OCI-LY3 (cell line): ENCODE results near the gene PANX3.

Experiments
- H2AFZ ChIP-seq: fragments of 200-600, 300-600 bp; shearing (Covaris generic); 2 replicates; pipeline ENCODE4 v1.6.0; 2014; ENCODE audit warnings: antibody characterized with exemption, low read depth, low read length
- H3K27ac ChIP-seq: fragments of 200-600, 300-600 bp; sonication (generic); 2 replicates; pipeline ENCODE4 v1.5.1; 2014; ENCODE audit warnings: mild to moderate bottlenecking, low read length, moderate library complexity, mixed read lengths
- H3K27me3 ChIP-seq: fragments of 200-600, 300-600 bp; sonication (generic); 2 replicates; pipeline ENCODE4 v1.6.1; 2014; ENCODE audit warnings: low read depth, low read length, mixed read lengths
- H3K36me3 ChIP-seq: fragments of 200-600, 300-600 bp; sonication (generic); replicated peaks from 2 replicates; pipeline ENCODE3; 2014; ENCODE audit warnings: low read depth, low read length, mixed read lengths
- H3K4me1 ChIP-seq: fragments of 300-600, 200-600 bp; sonication (generic); 2 replicates; pipeline ENCODE4 v1.6.1; 2014; ENCODE audit warnings: low read length, mixed read lengths
- H3K4me2 ChIP-seq: fragments of 200-600, 300-600 bp; sonication (generic); 2 replicates; pipeline ENCODE4 v1.6.1; 2014; ENCODE audit warnings: low read length, mixed read lengths
- H3K4me3 ChIP-seq: fragments of 300-600, 200-600 bp; sonication (generic); 2 replicates; pipeline ENCODE4 v1.5.1; 2014; ENCODE audit warnings: antibody characterized with exemption, mild to moderate bottlenecking, low read length, moderate library complexity
- H3K79me2 ChIP-seq: fragments of 300-600, 200-600 bp; shearing (Covaris generic); 2 replicates; pipeline ENCODE4 v1.6.1; 2014; ENCODE audit warnings: mild to moderate bottlenecking, low read length, mixed read lengths
- H3K9ac ChIP-seq: fragments of 300-600, 200-600 bp; shearing (Covaris generic); 2 replicates; pipeline ENCODE4 v1.6.0; 2014; ENCODE audit warnings: mild to moderate bottlenecking, low read length, moderate library complexity
- H3K9me3 ChIP-seq: fragments of 200-600, 300-600 bp; shearing (Covaris generic); 2 replicates; pipeline ENCODE4 v1.6.1; 2014; ENCODE audit warnings: low read length, mixed read lengths; ENCODE audit not compliant: insufficient read depth
- H4K20me1 ChIP-seq: fragments of 200-600, 300-600 bp; sonication (generic); 2 replicates; pipeline ENCODE4 v1.6.1; 2016; ENCODE audit warnings: low read length, mixed read lengths; ENCODE audit not compliant: insufficient read depth
- EZH2phosphoT487 ChIP-seq: fragments of 200-600 bp; shearing (Covaris generic); IDR thresholded peaks from 2 replicates; pipeline ENCODE4 v1.6.1; 2018; ENCODE audit warnings: antibody characterized with exemption, mixed run types, low read depth
- TF ChIP-seq, protein P1 (sequence below): fragments of 200-600, 300-600 bp; sonication (generic); IDR thresholded peaks from 2 replicates; pipeline ENCODE4 v1.5.1; 2014; ENCODE audit warnings: antibody characterized with exemption, low read length, low read depth

PANX3 gene

GRCh38 chr11:124584681-124585372 lies 26.4 kb upstream of the PANX3 start:
- Histone ChIP-seq H3K27ac (no peak overlapping the region), H3K9me3 (no peaks in the 10 kb centered on the region), H3K9ac (no peak overlapping the region), H3K36me3 (no peaks in the 10 kb centered on the region), H2AFZ (no peak overlapping the region), H3K4me2 (no peak overlapping the region), H3K4me3 (no peak overlapping the region), H4K20me1 (no peaks in the 10 kb centered on the region), H3K79me2 (no peaks in the 10 kb centered on the region), H3K27me3 (no peaks in the 10 kb centered on the region), H3K4me1 (peaks cover 7% of the 10 kb centered on the region; the same call in 1 of the 2 replicates)
- TF ChIP-seq EZH2phosphoT487: no peak
- TF ChIP-seq, protein P1, sequence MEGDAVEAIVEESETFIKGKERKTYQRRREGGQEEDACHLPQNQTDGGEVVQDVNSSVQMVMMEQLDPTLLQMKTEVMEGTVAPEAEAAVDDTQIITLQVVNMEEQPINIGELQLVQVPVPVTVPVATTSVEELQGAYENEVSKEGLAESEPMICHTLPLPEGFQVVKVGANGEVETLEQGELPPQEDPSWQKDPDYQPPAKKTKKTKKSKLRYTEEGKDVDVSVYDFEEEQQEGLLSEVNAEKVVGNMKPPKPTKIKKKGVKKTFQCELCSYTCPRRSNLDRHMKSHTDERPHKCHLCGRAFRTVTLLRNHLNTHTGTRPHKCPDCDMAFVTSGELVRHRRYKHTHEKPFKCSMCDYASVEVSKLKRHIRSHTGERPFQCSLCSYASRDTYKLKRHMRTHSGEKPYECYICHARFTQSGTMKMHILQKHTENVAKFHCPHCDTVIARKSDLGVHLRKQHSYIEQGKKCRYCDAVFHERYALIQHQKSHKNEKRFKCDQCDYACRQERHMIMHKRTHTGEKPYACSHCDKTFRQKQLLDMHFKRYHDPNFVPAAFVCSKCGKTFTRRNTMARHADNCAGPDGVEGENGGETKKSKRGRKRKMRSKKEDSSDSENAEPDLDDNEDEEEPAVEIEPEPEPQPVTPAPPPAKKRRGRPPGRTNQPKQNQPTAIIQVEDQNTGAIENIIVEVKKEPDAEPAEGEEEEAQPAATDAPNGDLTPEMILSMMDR: no peak

- Histone ChIP-seq H4K20me1 (no peaks in the 10 kb centered on the region), H3K27ac (no peak overlapping the region), H3K27me3 (no peaks in the 10 kb centered on the region), H3K79me2 (no peaks in the 10 kb centered on the region), H3K4me2 (no peak overlapping the region), H2AFZ (no peak overlapping the region), H3K4me3 (no peak overlapping the region), H3K9me3 (no peaks in the 10 kb centered on the region), H3K9ac (no peak overlapping the region), H3K36me3 (no peaks in the 10 kb centered on the region), H3K4me1 (peaks cover 4% of the 10 kb centered on the region; the same call in 1 of the 2 replicates)
- TF ChIP-seq EZH2phosphoT487: no peak
- TF ChIP-seq, protein P1: peak; percentile 72
These were observed 24.9 kb upstream of the PANX3 start for GRCh38 chr11:124586238-124586860.

DNA sequence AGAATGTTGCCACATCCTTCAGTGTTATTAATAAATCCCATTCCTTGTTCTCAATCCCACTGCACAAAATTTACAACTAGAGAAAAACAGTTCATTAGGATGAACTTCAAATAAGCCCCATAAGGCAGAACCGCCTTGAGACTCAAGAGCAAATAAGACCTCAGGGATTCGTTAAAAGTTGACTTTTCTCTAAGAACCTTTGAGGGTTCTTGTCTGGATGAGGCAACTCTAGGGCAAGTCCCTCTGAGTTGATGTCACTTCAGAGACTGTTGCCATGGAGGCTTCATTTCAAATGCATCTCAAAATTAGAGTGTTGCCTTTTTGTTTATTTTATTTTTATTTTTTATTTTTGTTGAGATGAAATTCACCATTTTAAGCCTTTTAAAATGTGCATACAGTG lies 19.8 kb upstream of the PANX3 start:
- H2AFZ ChIP-seq: no peak overlapping the region
- H3K27ac ChIP-seq: no peak overlapping the region
- TF ChIP-seq, protein P1: no peak
- TF ChIP-seq EZH2phosphoT487: no peak
- H3K36me3 ChIP-seq: no peaks in the 10 kb centered on the region
- H3K9me3 ChIP-seq: no peaks in the 10 kb centered on the region
- H3K4me2 ChIP-seq: no peak overlapping the region
- H3K4me1 ChIP-seq: no peaks in the 10 kb centered on the region
- no peaks in the 10 kb centered on the region for H3K79me2 ChIP-seq
- H3K9ac ChIP-seq: no peak overlapping the region
- H3K27me3 ChIP-seq: peaks cover 6% of the 10 kb centered on the region
- no peaks in the 10 kb centered on the region for H4K20me1 ChIP-seq
- no peak overlapping the region for H3K4me3 ChIP-seq

GRCh38 chr11:124592627-124593026 lies 18.6 kb upstream of the PANX3 start:
- no peak overlapping the region for H3K9ac ChIP-seq
- H3K9me3 ChIP-seq: no peaks in the 10 kb centered on the region
- H3K4me2 ChIP-seq: no peak overlapping the region
- H3K4me3 ChIP-seq: no peak overlapping the region
- no peaks in the 10 kb centered on the region for H4K20me1 ChIP-seq
- H3K4me1 ChIP-seq: no peaks in the 10 kb centered on the region
- H3K79me2 ChIP-seq: no peaks in the 10 kb centered on the region
- H3K27me3 ChIP-seq: peaks cover 12% of the 10 kb centered on the region
- H3K36me3 ChIP-seq: no peaks in the 10 kb centered on the region
- H3K27ac ChIP-seq: no peak overlapping the region
- H2AFZ ChIP-seq: no peak overlapping the region
- no peak for TF ChIP-seq EZH2phosphoT487
- TF ChIP-seq, protein P1: no peak
